SU-DHL-6 (cell line): ENCODE data around the gene MASP2.

Experiments
- CTCF ChIP-seq: fragments of 200-600 bp; sonication (generic); IDR thresholded peaks from one replicate; pipeline ENCODE4 v1.5.1; 2017; ENCODE audit warnings: antibody characterized with exemption, mild to moderate bottlenecking, low read length, moderate library complexity; ENCODE audit not compliant: insufficient read depth, poor library complexity, severe bottlenecking
- EZH2phosphoT487 ChIP-seq: fragments of 200-600 bp; sonication (generic), shearing (Covaris generic); conservative IDR thresholded peaks from 2 replicates; pipeline ENCODE4 v1.6.1; 2018; ENCODE audit warnings: mild to moderate bottlenecking, antibody characterized with exemption, low read length, moderate library complexity, mixed read lengths

- TF ChIP-seq CTCF (no peak), EZH2phosphoT487 (no peak)
These were observed 21.8 kb upstream of the MASP2 start for GRCh38 chr1:11068600-11069473.
